Bronchial epithelial cell (primary cell): ENCODE data around the gene L3MBTL3. TPM values are rescaled to one million over a fixed set of nuclear protein-coding genes. Genes with fewer than 3 reads are reported as not detected.
A peak's percentile ranks its signal among the peaks of the same experiment; 100 is the strongest.

Experiments
- DNase-seq: peaks from one replicate; pipeline ENCODE4 v3.0.0-alpha.2; 2010; ENCODE audit warnings: low read depth
- FAIRE-seq: peaks from 2 replicates; lab custom pipeline; 2011; peaks lifted over from hg19 to GRCh38; lab: Jason Lieb, UNC
- H3K27me3 ChIP-seq: 2 replicates; pipeline ENCODE4 v1.5.1; 2011; ENCODE audit warnings: low read length; ENCODE audit not compliant: control insufficient read depth, insufficient read depth
- H3K36me3 ChIP-seq: 2 replicates; pipeline ENCODE4 v1.5.1; 2011; ENCODE audit warnings: low read length; ENCODE audit not compliant: control insufficient read depth, insufficient read depth
- H3K4me3 ChIP-seq: 2 replicates; pipeline ENCODE4 v1.5.1; 2011; ENCODE audit warnings: mild to moderate bottlenecking, low read depth, low read length, control low read depth
- total RNA-seq: library from RNA; depleted of rRNA; stranded (reverse); fragments of >200 nt; gene quantifications from 2 replicates; pipeline ENCODE4 v1.2.1, GENCODE V29; 2014
- TF ChIP-seq, protein P1 (sequence below): IDR thresholded peaks from 2 replicates; pipeline ENCODE4 v1.5.1; 2011; ENCODE audit warnings: mild to moderate bottlenecking, moderate library complexity, low read length, control low read depth, inconsistent platforms; ENCODE audit not compliant: insufficient read depth, severe bottlenecking

Gene L3MBTL3
- total RNA-seq, 1 donor from 2014 or later = 12.1 TPM

DNA sequence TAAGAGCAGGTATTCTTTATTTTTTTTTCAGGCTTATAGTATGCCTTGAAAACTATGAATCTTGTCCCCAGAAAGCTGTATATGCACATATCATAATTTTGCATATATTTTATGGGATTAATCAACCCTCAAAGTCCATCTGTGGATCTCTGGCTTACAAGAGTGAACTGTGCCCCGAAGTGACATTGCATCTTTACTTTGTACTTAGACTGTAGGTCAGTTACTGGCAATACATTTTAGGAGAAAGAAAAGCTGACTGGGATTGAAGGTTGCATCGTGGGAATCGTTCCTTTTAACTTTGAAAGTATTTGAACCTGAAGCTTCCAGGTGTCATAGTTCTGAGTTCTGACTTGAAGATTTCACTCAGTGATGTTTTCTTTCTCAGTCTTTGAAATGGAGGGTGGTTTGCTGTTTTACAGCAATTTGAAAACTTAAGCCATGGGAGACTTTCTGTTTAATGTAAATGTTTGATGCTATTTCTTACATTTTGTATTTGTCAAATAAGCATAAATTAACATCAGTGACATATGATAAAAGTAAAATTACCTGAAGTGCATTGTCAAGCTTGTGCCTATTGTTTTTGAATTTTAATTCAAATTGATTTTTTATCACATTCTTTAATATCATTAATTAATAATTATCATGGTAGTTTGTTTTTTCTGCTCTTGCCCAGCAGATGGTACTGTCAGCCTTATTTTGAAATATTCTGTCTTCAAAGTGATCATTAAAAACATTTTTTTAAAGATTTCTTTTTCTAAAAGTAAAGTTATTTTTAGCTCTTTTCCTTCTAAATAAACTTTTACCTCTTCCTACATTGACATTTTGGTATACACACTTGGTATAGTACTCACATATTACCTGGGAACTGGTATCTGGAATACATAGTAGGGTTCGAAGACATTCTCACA is 29.0 kb downstream of the L3MBTL3 start:
- TF ChIP-seq, protein P1, sequence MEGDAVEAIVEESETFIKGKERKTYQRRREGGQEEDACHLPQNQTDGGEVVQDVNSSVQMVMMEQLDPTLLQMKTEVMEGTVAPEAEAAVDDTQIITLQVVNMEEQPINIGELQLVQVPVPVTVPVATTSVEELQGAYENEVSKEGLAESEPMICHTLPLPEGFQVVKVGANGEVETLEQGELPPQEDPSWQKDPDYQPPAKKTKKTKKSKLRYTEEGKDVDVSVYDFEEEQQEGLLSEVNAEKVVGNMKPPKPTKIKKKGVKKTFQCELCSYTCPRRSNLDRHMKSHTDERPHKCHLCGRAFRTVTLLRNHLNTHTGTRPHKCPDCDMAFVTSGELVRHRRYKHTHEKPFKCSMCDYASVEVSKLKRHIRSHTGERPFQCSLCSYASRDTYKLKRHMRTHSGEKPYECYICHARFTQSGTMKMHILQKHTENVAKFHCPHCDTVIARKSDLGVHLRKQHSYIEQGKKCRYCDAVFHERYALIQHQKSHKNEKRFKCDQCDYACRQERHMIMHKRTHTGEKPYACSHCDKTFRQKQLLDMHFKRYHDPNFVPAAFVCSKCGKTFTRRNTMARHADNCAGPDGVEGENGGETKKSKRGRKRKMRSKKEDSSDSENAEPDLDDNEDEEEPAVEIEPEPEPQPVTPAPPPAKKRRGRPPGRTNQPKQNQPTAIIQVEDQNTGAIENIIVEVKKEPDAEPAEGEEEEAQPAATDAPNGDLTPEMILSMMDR = no peak
- no peak overlapping the region for H3K4me3 ChIP-seq
- FAIRE-seq (no peak), DNase-seq (peak; percentile 1)
- no peaks in the 10 kb centered on the region for H3K27me3 ChIP-seq
- H3K36me3 ChIP-seq = peaks cover 2% of the 10 kb centered on the region

DNA sequence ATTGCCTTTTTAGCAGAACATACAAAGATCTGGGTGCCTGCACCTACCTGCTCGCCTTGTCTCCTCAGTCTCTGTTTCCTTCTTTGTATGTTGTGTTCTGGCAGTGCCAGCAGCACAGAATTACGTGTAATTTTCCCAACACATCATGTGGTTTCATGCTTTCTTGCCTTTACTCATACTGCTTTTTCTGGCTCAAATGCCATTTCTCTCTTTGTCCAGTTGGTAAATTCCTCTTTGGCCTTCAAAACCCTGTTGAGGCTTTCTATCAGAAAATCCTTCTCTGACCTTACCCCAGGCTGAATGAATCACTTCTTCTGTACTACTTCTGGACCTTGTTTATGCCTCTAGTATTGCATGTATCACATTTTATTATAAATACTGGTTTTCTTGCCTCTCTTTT is 31.8 kb downstream of the L3MBTL3 start:
- H3K36me3 ChIP-seq = peaks cover 4% of the 10 kb centered on the region
- no peak overlapping the region for H3K4me3 ChIP-seq
- no peaks in the 10 kb centered on the region for H3K27me3 ChIP-seq
- no peak for FAIRE-seq
- TF ChIP-seq, protein P1 = no peak
- DNase-seq = no peak

DNA sequence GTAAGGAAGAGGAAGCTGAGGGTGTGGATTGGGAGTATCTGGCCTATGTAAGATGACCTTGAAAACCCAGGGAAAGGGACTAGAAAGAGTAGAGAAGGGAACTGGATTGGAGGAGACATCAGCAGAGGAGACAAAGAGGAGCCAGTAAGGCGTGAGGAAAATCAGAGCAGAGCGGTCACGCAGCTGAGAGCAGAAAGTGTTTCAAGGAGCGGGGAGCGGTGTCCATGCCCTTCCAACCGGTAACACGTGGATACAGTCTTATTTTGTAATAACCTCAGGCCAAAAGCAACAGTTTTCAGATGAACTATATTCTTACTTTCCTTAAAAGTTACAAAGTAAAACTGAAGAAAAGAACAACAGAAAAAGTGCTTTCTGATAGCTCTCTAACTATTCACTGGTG is 36.3 kb downstream of the L3MBTL3 start:
- TF ChIP-seq, protein P1 = no peak
- FAIRE-seq = no peak
- peaks cover 4% of the 10 kb centered on the region for H3K36me3 ChIP-seq
- no peaks in the 10 kb centered on the region for H3K27me3 ChIP-seq
- DNase-seq = no peak
- no peak overlapping the region for H3K4me3 ChIP-seq

DNA sequence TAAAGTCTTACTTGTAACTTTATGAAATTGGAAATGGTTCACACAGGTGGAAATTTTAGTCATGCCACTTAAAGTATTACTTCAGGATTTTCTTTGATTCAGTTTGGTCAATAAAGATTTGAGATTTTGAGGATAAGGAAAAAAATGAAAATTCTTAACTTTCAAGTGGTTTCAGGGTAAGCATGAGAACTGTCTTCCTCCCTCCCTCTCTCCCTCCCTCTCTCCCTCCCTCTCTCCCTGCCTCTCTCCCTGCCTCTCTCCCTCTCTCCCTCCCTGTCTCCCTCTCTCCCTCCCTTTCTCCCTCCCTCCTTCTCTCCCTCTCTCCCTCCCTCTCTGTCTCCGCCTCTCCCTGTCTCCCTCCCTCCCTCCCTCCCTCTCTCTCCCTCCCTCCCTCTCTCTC is 36.9 kb downstream of the L3MBTL3 start:
- H3K4me3 ChIP-seq = no peak overlapping the region
- H3K36me3 ChIP-seq = peaks cover 2% of the 10 kb centered on the region
- no peak for FAIRE-seq
- TF ChIP-seq, protein P1 = no peak
- H3K27me3 ChIP-seq = no peaks in the 10 kb centered on the region
- DNase-seq = no peak

DNA sequence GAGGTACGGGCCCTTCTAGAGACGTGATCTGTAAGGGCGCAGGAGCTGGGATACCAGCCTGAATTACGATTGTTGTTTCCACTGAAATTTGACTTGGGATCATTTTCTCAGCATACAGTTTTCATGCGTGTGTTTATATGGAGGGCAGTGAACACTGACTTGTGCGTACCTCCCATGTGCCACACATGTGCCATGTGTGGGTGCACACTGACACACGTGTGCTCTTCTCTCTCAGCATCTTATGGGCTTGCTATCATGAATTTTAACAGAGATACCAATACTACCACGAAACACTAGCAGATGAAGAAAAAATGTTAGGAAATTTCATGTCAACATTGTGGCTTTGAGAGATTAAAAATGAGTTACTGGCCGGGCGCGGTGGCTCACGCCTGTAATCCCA is 39.1 kb downstream of the L3MBTL3 start:
- Histone ChIP-seq H3K27me3 (no peaks in the 10 kb centered on the region), H3K4me3 (no peak overlapping the region), H3K36me3 (peaks cover 2% of the 10 kb centered on the region)
- TF ChIP-seq, protein P1 = no peak
- DNase-seq (no peak), FAIRE-seq (no peak)
